GF-D8 (cell line): ENCODE results near the gene SMC1B.
"Not testable (repeated sequence)": the region's sequence is repeated elsewhere in the genome, so short reads cannot be mapped to it uniquely, and the experiment has no call there.

ENCODE experiments used
- DNase-seq: peaks from one replicate; lab custom pipeline; 2025; lab: John Stamatoyannopoulos, UW

Gene SMC1B

DNA sequence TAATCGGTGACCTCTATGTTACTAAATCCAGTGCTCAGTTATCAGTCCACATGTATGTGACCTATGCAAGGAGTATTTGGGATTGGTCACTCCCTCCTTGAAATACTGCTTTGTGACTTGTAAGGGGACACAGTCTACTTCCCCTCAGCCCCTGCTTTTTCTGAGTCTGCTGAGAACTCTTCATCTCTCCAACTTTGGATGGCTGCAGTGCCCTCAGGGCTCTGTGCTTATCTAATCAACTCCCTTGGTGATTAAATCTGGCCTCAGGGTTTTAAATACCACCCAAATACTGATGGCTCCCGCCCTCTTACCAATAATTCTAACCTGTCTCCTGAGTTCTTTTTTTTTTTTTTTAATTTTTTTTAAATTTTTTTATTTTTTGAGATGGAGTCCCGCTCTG is 63.5 kb downstream of the SMC1B start:
- no peak for DNase-seq

- DNase-seq = no peak
Measured at GRCh38 chr22:45344334-45344733, 69.1 kb downstream of the SMC1B start.

DNA sequence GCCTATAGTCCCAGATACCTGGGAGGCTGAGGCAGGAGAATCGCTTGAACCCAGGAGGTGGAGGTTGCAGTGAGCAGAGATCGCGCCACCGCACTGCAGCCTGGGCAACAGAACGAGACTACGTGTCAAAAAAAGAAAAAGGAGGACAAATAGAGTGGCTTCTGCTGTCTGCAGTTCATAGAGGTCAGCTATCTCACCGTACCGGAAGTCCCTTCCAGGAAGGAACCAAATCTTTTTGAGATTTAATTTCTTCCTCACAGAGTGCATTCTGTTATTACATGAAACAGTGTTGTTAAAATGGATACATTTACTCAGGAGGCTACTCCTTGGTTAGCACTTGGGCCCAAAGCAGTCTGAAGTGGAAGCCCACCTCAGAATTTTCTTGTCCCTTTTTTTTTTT is 70.3 kb downstream of the SMC1B start:
- no peak for DNase-seq

DNA sequence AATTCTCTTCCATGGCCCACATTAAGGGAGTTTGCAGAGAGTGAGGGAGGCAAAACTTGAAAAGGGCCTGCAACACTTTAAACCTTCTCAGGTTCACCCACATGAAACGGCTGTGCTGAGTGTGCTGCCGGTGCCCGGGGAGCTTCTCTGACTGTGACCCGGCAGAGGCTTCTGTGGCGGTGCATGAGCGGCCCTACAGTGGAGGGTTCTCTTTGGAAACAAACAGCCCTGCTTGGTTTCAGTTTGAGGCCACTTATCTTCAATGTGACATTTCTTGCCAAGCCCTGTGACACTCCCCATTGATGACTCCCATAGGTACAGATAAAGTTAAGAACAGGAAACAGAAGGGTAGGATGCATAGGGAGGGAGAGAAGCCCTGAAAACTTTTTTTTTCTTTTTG is 71.9 kb downstream of the SMC1B start:
- no peak for DNase-seq

- DNase-seq = no peak
Measured at GRCh38 chr22:45340323-45340722, 73.1 kb downstream of the SMC1B start.

GRCh38 chr22:45338795-45339194 is 74.6 kb downstream of the SMC1B start:
- DNase-seq = no peak

GRCh38 chr22:45337536-45337935 is 75.9 kb downstream of the SMC1B start:
- DNase-seq = no peak

GRCh38 chr22:45336971-45337431 is 76.4 kb downstream of the SMC1B start:
- no peak for DNase-seq

- no peak for DNase-seq
Measured at GRCh38 chr22:45335854-45336522, 77.4 kb downstream of the SMC1B start.

GRCh38 chr22:45335021-45335818 is 78.2 kb downstream of the SMC1B start:
- no peak for DNase-seq

GRCh38 chr22:45334528-45334927 is 78.9 kb downstream of the SMC1B start:
- no peak for DNase-seq

DNA sequence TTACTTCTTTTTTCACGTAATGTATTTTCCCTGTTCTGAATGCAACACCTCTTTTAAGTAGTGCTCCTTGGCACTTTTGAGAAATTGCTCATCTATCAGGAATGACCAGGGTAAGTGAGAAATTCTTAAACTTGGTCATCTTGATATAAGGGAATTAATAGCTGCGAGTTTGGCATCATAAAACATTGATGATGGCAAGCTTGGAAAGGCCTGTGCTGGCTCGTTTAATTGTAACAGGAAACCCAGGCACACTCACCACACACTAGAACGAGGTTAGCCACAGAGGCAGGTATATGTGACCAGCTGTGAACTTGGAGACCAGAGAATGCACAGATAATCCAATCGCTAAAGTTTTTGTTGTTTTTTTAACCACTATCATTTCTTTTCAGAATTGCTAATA is 79.3 kb downstream of the SMC1B start:
- no peak for DNase-seq

DNA sequence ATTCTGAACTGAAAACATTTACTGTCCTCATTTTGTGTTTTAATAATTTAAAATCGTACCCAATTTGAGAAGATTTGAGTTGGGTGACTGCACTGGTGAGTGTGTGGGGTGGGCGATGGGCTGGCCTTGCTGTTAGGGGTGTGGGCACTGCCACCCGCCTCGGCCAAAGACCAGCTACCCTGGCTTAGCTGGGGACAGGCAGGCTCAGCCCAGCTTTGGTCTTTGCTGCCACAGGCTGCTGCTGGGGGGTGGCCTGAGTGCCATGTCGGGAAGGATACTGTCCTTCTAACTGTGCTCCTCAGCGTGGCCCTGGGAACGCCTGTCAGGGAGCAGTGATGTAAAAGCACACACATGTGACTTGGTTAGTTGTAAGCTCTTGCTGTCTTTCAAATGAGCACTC is 81.4 kb downstream of the SMC1B start:
- no peak for DNase-seq

DNA sequence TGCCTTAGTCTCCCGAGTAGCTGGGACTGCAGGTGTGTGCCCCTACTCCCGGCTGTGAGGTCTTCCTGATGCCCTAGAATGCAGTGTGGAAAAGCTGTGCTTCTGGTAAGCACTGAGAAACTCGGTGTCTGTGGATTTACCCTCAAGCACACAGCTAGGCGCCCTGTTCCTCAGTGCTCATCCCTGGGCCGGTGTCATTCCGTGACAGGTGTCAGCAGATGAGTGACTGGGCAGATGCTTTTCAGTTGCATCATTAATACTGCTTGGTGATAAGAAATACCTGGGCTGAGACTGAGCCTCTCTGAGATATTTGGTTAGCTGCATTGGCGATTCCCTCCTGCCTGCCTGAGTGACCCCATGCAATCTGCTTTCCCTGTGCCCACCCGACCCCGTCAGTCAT is 81.9 kb downstream of the SMC1B start:
- no peak for DNase-seq

DNA sequence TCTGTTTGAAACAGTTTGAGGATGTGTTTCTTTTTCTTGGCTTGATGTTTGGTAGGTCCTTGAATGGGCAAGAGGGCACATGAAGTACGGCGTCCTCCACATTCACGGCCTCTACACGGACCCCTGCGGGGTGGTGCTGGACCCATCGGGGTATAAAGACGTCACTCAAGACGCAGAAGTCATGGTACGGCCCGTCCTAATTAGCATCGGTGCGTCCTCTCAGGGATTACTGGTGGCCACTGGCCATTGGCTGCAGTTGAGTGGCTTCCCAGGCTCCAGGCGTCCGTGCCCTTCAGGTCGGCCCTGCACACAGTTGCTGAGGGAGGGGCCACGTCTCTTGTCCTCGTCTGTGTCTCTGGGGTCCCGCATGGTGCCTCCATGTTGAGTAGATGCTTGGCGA is 82.9 kb downstream of the SMC1B start:
- DNase-seq = no peak

- DNase-seq = no peak
Measured at GRCh38 chr22:45329530-45329936, 83.9 kb downstream of the SMC1B start.

GRCh38 chr22:45328822-45329529 is 84.4 kb downstream of the SMC1B start:
- no peak for DNase-seq

- not testable (repeated sequence) for DNase-seq
Measured at GRCh38 chr22:45328261-45328660, 85.1 kb downstream of the SMC1B start.

- DNase-seq = no peak
Measured at GRCh38 chr22:45324311-45324711, 89.1 kb downstream of the SMC1B start.

DNA sequence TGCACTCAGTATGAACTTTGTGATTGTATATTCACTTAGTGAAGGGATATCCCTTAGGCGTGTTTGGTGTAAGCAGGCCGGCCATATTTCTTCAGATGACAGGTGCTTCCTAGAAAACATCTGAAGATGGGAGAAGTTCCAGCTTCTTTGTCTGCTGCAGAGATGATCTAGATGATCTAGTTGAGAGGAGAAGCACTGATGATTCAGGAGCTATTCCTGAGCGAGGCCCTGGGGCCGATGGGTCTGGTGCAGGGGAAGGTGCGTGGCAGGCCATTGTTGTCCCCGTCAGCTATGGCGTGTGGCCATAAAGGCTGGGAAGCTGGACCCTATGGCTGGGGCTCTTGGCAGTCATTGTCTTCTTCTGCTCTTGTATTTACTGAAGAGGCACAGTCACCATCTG is 89.7 kb downstream of the SMC1B start:
- DNase-seq = no peak

- DNase-seq = no peak
Measured at GRCh38 chr22:45322873-45323525, 90.4 kb downstream of the SMC1B start.

DNA sequence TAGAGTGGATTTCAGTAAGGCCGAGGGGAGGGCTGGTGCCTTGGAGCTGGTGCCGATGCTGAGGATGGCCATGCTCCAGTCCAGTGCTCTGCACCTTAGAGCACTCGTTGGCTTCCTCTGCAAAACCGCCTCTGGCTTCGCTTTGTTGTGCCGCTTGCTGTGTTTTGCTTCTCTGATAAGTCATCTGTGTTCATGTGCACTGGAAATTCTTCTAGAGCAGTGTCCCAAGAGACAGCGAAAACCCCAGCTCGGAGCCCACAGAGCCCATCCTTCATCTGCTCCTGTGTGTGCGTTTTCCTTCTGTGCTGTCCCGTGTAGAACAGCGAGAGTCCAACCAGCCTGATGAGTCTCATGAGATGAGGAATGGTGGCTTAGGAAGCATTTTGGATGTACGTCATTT is 91.6 kb downstream of the SMC1B start:
- no peak for DNase-seq
